Stimulated activated CD8-positive, alpha-beta memory T cell treated with anti-CD3 and anti-CD28 coated beads, Interleukin-12 subunit alpha, Interleukin-12 subunit beta, amount 100 ng/mL, for 4 hours (primary cell): Measurements from ENCODE around the gene EMX1.

ENCODE experiments used
- DNase-seq: peaks from one replicate; pipeline ENCODE4 v3.0.0-alpha.2; 2020; ENCODE audit warnings: low read depth

Gene EMX1

DNA sequence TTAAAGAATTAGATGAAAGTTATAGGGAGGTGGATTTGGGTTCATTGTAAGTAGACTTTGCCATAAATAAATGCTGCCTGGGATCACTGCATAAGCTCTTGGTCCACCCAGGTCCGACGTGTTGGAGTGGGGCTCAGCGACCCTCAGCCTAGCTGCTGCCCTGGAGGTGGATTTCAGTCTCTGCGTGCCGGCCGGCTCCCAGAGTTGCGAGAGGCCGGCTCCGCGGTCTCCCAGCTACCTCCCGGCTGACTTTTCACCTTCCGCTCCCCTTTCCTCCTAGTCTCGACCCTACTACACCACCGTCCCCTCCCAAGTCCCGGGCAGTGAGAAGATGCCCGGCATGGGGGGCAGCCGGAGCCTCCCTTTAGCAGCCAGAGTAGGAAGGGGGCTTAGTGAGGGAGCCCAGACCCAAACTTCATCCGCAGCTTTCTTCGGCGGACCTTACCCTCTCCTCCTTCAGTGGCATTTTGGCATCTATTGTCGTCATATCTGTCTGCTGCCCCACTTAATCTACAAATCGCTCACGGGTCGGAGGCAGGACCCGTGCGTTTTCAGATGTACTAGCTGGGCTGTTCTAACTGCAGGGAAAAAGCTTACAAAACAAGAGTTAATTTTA is 8.1 kb downstream of the EMX1 start:
- no peak for DNase-seq

DNA sequence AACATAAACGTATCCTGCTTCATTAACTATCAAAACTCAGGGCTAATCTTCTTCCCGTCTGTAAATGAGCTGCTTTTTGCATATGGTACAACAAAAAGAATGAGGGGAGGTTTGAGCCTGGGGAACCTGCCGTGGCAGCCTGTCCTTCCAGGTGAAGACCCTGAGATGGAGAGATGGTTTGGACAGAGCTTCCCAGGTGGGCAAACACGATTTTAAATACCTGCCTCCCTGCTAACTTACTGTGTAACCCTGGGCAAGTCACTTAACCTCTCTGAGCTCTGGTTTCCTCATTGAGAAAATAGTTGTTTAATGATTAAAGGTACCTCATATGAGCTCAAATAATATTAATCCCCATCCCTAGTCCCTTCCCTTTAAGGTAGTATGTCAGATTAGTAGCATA is 9.0 kb downstream of the EMX1 start:
- DNase-seq = no peak

DNA sequence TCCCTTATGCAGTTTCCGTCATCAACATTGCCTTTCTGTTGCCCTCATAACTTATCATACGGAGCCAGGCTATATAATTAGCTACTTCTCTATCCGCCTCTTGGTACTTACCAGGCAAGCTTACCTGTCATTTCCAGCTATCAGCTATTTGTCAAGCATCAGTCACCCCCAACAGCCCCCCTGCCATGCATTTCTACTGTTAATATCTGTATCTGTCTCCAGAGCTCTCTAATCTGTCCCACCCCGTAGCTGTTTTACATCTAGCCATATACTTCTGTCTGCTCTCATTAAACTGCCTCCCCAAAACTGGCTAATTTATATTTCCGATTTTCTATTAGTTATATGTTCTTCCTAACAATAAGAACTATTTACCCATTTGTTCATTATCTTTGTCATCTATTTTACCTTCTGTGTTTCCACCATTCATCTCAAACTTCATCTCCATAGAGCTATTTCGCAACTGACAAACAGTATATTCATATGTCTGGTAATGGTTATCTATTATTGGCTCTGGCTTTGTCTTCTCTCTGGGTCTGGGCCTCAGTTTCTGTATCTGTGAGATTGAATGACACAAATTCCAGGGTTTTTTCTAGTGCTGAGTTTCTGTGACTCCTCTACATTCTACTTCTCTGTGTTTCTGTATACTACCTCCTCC is 9.6 kb downstream of the EMX1 start:
- DNase-seq = no peak

DNA sequence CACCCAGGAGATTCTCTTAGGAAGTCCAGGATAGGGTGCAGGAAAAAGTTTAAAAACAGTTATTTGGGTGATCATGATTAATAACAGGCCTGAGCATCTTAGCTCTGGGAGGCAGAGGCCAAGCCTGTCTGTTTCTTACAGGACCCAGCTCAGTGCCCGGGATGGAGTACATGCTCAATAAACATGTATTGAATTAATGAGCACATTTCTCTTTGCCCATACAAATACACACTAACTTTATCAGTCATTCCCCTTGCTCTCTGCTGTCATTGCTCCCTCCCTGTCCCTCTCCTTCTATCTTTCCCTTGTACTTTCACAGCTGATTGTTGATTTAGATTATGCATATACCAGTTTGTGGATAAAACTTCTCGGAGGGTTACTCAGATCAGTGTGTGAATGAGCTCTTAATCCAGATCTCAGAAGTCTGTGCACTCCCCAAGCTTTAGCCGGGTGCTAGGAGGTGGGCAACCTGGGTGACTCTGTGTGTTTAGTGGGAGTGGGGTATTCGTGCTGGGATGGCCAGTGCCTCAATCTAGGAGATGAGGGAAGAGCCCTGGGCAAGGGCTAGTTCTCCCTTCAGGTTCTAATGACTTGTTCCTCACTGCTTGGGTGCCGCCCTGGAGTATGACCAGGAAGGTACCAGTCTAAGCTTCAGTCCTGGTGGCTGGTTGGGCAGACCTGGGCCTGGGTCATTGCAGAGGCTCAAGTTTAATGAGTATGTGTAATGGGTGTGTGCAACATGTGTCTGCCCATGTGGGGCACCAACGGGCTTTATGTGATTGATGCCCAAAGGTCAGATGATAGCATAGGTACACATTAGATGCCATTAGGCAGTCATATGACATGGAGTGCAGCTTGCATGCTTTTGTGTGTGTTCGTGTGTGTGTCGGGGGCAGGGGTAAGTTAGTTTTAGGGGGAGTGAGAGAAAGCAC is 10.6 kb downstream of the EMX1 start:
- no peak for DNase-seq

DNA sequence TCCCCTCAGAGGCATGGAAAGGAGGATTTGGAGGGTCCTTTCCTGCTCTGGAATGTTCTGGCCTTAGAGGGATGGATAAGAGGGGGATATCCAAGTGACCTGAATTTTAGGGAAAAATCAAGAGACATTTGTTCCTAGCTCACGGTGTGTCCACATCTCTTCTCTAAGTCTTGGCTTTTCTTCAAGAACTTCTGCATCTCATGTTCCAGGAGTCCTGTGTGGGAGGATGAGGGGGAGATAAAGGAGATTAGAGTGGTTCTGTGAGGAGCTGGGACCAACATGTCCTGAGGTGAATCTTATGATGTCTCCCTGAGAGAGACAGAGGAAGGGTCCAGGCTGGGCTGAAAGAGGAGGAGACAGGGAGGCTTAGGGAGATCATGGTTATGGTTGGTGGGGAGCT is 11.7 kb downstream of the EMX1 start:
- DNase-seq = no peak

DNA sequence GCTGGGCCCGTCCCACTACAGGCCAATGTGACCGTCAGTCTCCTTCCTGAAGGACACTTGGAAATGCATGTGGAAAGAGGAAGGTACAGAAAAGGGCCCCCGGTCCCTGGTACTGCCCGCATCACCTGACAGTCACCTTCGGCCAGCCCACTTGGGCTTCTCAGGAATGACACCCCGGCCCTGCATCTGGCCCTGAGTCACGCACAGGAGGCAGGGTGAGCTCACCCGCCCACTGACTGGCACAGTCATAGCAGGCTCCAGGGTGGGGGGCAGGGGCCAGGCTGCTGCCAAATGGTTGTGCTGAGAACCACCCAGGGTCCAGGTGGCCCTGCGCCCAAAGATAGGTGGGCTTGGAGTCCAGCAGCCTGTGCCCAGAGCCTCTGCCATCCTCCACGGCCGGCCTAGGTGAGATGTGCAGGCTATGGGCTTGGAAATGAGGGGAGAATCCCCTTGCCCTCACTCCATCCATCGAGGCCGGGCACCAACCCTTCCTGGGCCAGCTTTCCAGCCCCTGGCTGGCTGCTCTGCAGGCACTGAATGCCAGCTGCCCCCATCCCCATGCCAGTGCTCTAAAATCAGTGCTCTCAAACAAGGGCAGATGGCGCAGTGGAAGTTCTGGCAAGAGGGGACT is 14.1 kb downstream of the EMX1 start:
- DNase-seq = no peak

DNA sequence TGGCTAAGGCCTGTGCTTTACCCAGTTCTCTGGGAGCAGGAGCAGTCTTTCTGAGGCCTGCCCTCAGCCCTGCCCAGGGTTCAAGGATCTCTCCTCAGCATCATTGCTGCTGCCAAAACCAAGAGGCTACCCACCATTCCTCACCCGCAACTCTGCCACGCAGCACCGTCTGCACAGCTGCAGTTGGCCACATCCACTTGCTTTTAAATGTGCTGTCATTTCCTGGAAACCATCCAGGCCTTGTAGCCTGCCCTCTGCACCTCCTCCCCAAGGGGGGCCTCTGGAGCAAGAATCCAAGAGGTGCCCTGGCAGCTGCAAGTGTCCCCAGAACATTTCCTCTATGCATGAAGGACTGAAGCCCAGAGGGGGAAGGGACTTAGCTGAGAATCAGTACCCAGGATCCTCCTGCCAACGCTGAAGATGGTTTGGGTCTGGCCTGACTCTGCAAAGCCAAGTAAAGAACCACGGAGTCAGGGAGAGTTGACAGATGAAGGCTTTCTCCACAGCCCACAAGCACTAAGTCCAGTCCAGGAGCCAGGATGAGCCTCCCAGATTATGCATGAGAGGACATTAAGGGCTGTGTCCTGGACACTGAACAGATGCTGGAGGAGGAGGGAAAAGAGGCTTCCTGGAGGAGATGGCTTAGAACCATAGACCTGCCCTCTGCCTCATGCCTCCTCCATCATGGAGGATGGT is 14.9 kb downstream of the EMX1 start:
- DNase-seq = no peak

DNA sequence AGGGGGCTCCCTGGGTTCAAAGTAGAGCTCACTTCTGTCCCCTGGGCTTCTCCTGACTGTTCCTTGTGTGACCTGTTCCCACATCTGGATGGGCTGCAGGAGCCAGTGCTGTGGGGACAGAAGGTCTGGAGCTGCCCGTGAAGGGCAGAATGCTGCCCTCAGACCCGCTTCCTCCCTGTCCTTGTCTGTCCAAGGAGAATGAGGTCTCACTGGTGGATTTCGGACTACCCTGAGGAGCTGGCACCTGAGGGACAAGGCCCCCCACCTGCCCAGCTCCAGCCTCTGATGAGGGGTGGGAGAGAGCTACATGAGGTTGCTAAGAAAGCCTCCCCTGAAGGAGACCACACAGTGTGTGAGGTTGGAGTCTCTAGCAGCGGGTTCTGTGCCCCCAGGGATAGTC is 15.5 kb downstream of the EMX1 start:
- DNase-seq = no peak

DNA sequence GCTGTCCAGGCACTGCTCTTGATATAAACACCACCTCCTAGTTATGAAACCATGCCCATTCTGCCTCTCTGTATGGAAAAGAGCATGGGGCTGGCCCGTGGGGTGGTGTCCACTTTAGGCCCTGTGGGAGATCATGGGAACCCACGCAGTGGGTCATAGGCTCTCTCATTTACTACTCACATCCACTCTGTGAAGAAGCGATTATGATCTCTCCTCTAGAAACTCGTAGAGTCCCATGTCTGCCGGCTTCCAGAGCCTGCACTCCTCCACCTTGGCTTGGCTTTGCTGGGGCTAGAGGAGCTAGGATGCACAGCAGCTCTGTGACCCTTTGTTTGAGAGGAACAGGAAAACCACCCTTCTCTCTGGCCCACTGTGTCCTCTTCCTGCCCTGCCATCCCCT is 15.9 kb downstream of the EMX1 start:
- DNase-seq = no peak

DNA sequence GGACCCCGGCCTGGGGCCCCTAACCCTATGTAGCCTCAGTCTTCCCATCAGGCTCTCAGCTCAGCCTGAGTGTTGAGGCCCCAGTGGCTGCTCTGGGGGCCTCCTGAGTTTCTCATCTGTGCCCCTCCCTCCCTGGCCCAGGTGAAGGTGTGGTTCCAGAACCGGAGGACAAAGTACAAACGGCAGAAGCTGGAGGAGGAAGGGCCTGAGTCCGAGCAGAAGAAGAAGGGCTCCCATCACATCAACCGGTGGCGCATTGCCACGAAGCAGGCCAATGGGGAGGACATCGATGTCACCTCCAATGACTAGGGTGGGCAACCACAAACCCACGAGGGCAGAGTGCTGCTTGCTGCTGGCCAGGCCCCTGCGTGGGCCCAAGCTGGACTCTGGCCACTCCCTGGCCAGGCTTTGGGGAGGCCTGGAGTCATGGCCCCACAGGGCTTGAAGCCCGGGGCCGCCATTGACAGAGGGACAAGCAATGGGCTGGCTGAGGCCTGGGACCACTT is 16.4 kb downstream of the EMX1 start:
- DNase-seq = no peak

DNA sequence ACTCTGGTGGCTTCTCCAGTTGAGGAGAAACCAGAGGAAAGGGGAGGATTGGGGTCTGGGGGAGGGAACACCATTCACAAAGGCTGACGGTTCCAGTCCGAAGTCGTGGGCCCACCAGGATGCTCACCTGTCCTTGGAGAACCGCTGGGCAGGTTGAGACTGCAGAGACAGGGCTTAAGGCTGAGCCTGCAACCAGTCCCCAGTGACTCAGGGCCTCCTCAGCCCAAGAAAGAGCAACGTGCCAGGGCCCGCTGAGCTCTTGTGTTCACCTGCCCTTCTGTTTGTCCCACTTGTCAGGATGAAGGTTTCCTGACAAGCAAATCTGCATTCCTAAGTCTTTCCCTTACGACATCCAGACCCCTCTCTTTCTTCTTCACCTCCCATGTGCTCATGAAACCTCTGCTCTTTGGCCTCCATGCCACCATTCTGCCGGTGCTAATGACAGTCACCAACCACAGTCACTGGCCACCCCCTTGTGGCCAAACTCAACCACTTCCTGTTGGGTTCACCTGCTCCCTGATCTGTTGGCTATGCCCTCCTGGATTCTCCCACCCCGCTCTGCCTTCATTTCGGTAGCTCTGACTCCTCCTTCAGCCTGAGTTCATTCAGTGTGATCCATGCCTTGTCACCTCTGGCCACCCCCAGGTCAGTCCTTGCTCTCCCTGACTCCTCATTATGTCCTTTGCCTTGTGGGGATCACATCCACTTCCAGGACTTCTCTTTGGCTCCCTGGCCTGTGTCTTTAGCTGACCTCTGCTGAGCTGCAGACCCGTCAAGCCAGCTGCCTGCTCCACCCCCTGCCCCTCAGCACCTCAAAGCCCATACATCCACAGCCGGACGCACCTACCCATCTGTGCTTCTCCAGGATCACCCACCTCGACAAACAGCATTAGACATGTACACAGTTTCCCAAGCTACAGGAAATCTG is 17.6 kb downstream of the EMX1 start:
- no peak for DNase-seq

DNA sequence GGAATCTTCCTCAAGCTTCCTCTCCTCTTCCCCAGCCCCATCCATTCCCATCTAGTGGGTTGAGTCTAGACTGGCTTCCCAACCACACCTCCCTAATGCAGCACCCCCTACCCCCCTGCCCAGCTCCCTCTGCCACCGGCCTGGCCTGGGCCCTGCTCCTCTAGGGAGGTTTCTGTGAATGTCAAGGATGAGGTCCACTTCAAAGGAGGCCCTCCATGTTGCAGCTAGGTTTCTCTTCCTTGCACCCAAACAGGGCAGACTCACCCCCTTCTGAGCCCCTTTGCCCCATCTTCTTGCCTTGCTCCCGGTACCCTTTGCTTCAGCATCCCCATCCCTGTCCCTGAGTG is 18.3 kb downstream of the EMX1 start:
- DNase-seq = no peak

DNA sequence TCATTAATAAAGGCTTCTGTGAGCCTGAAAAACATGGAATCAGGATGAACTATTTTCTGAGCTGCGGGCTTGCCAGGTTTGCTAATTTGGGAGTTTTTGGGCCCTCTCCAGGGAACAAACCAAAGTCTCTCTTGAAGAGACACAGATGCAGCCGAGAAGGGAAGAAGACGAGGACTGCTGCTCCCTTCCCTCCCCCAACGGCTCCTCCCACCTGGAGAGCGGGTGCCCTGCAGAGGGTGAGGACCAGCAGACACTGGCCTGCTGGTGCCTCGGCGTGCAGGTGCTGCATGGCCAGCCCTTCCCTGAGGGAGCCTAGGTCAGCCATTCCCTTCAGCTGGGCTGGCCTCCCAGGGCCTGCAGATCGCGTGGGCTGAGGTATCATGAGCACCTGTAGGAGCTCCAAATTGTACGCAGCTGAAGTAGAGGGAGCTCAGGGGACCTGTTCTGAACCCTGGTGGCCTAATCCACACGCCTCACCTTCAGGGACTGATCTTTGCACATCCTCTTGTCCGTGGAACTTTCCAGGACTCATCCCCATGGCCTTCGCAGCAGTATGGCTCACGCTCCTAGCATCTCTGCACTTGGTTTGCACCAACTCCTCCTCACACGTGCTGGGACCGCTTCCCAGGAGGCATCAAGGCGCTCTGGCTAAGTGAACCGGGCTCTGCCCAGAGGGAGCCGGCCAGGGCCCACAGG is 19.5 kb downstream of the EMX1 start:
- no peak for DNase-seq

DNA sequence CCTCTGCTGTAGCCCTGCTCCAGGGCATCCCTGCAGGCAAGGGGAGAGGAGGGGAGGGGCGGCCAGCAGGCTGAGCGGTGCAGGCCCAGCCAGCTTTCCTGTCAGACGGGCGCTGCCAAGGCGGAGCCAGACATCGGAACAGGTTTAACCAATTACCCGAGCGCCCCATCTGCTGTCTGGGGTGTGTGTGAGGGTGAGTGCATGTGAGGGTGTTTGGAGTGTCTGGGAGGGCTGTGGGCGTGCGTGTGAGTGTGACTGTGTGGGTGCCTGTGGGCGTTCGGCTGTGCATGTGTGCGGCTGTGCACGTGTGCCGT is 20.0 kb downstream of the EMX1 start:
- no peak for DNase-seq

DNA sequence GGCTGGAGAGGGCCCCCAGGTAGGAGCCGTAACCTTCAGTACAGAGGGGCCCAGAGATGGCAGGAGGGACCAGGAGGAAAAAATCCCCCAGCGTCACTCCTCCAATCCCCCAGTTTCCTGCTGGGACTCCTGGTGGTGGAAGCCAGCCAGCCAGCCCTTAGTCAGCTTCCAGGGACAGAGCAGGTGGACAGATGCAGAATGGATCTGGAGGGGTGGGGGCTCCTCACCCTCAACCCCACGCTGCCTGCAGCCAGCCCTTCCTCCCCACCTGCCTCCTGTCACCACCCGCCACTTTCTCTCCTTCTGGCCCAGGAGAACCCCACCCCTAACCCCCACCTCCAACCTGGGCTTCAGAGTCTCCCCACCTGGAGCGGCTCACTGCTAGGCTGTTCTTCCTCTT is 21.1 kb downstream of the EMX1 start:
- no peak for DNase-seq

DNA sequence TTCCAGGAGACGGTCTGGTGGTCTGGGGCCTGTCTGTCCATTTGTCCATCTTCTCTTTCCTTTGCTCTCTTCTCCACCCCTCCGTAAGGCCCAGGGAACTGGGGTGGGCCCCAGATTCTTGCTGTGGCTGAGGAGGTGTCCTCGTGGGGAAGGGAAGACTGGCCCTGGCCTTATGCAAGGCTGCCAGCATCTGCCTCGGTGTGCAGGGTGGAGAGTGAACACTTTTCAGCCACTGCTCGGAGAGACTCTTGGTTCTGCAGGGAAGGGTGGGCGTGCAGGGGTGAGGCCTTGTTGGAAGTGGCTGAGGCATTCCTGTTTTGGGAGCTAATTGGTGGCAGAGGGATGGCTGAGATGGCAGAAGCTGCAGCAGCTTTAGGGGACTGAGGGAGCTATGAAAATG is 23.0 kb downstream of the EMX1 start:
- DNase-seq = no peak

DNA sequence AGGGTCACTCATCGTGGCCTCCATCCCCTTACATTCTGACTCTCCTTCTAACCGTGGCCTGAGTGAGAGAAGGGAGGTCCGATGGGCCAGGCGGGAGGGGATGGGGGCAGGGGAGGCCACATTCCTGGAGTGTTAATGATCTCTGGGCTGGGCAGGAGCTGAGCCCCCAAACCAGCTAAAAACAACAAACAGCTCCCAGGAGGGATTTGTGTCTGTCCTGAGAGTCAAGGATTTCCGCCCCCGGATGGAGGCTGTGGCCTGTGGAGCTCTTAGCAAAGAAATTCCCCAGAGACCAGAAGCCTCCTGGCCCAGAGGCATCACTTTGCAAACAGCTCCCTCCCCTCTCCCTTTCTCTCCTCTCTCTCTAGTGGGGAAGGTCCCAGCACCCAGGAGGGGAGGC is 23.5 kb downstream of the EMX1 start:
- no peak for DNase-seq

DNA sequence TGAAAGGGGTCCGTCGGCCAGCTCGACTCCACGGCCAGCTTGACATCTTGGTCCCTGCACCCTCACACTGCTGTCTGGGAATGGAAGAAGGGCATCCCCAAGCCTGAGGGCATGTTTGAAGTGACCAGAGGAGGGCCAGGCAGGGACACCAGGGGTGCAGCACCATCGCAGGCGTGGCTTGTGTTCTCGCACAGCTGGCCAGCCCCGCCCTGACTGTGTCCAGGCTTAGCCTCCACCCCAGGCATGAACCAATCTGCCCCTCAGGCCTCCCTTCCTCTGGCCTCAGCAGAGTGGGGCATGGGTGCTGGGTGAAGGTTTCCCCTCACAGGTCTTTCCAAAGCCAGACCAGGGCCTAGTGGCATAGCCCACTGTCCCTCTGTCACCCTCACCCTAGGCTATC is 25.0 kb downstream of the EMX1 start:
- no peak for DNase-seq

DNA sequence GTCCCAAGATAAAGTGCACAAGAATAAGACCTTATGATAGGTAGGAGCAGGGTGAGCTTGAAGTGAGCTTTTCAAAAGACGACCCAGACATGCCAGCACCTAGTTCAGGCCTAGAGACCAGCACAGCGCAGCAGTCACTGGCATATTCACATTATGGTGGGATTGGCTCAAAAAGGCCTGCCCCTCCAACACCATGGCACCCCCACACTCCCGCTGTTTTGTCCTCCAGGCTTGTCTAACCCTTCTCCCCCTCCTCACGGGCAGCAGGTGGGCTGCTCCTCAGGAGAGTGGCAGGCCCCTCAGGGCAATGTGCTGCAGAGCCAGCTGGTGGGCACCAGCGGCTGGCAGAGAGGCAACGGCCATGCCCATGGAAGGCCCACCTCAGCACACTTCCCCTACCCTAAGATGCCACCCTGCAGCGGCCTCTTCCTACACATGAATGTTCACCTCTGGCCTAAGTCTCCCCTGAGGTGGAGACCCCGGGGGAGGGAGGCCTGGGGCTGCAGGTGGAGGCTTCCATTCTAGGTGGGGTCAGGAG is 25.6 kb downstream of the EMX1 start:
- DNase-seq = no peak
